ENCODE measurements around the gene GPNMB. TPM values are rescaled to one million over a fixed set of nuclear protein-coding genes. Genes with fewer than 3 reads are reported as not detected.

Gene GPNMB
- total RNA-seq, 2 experiments from 2014 or later: 0.42 to 0.66 TPM

DNA sequence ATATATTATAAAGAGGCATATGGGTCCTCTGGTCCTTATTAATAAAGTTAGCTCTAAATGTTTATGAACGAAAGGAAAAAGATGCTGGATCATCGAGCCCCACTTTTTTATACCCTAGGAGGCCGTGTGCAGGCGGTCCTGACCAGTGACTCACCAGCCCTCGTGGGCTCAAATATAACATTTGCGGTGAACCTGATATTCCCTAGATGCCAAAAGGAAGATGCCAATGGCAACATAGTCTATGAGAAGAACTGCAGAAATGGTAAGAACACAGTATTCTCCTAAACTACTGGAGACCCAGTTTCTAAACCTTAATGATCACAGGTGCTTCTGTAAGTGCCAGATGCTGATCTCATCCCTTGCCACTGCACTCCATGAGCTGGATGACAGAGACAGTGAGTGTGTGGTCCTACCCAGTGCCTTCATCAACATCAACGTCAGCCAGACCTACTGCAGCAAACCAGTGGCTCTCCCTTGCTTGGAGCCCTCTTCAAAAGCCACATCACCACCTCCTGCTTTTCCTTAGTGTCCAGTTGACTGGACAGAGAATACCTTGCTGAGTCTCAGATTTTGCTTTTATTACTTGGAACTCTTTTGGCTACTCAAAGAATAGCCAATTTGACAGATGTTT, 7.6 kb downstream of the GPNMB start:
- H3K36me3 Mint-ChIP-seq (ENCODE audit: low read depth): no peaks in the 10 kb centered on the region
- H3K4me1 Mint-ChIP-seq: no peaks in the 10 kb centered on the region
- intact Hi-C loops (cut with DNase I, micrococcal nuclease): no loop called here
- no peak for ATAC-seq
- POLR2A ChIA-PET: no interaction called here
- CTCF ChIA-PET: interaction anchor here (1.0 to 2.4 kb wide), 3 partner anchors 10 to 19 kb away, joined by 3 to 9 read pairs (median 9); no protein-coding TSS in a partner anchor
- no peak overlapping the region for H3K4me3 Mint-ChIP-seq
- peaks cover 2% of the 10 kb centered on the region for H3K9me3 Mint-ChIP-seq (ENCODE audit: low read depth)
- DNase-seq: no peak
- no peak overlapping the region for H3K27ac Mint-ChIP-seq
- peaks cover 45% of the 10 kb centered on the region for H3K27me3 Mint-ChIP-seq

GRCh38 chr7:23256731-23257130, 10.2 kb downstream of the GPNMB start:
- no peaks in the 10 kb centered on the region for H3K36me3 Mint-ChIP-seq (ENCODE audit: low read depth)
- intact Hi-C loops (cut with DNase I, micrococcal nuclease): no loop called here
- no peak for ATAC-seq
- no peak overlapping the region for H3K27ac Mint-ChIP-seq
- no peaks in the 10 kb centered on the region for H3K9me3 Mint-ChIP-seq (ENCODE audit: low read depth)
- no peak for DNase-seq
- H3K4me3 Mint-ChIP-seq: no peak overlapping the region
- ChIA-PET POLR2A (no interaction called here), CTCF (interaction anchor here (0.8 to 8.5 kb wide), 3 partner anchors 16 to 234 kb away, joined by 3 to 111 read pairs (median 3); no protein-coding TSS in a partner anchor)
- no peaks in the 10 kb centered on the region for H3K4me1 Mint-ChIP-seq
- peaks cover 23% of the 10 kb centered on the region for H3K27me3 Mint-ChIP-seq

GRCh38 chr7:23260371-23260770, 13.8 kb downstream of the GPNMB start:
- Mint-ChIP-seq H3K27ac (no peak overlapping the region), H3K36me3 (ENCODE audit: low read depth) (no peaks in the 10 kb centered on the region), H3K9me3 (ENCODE audit: low read depth) (no peaks in the 10 kb centered on the region), H3K27me3 (peaks cover 10% of the 10 kb centered on the region), H3K4me1 (peaks cover 4% of the 10 kb centered on the region), H3K4me3 (no peak overlapping the region)
- no peak for DNase-seq
- CTCF ChIA-PET: interaction anchor here (0.6 to 8.5 kb wide), 8 partner anchors 8 to 303 kb away, joined by 3 to 111 read pairs (median 4); no protein-coding TSS in a partner anchor
- POLR2A ChIA-PET: no interaction called here
- no peak for ATAC-seq
- intact Hi-C loops (cut with DNase I, micrococcal nuclease): no loop called here

- ChIA-PET CTCF (interaction anchor here (0.5 to 8.5 kb wide), 15 partner anchors 11 to 441 kb away, joined by 3 to 111 read pairs (median 4); no protein-coding TSS in a partner anchor), POLR2A (no interaction called here)
- intact Hi-C loops (cut with DNase I, micrococcal nuclease): loop anchor here in 1 of 2 experiments (2.0 kb wide), 1 partner anchor 451 kb away; no protein-coding TSS in a partner anchor
- H3K27ac Mint-ChIP-seq: no peak overlapping the region
- peak; percentile 95 for ATAC-seq
- H3K9me3 Mint-ChIP-seq (ENCODE audit: low read depth): no peaks in the 10 kb centered on the region
- H3K36me3 Mint-ChIP-seq (ENCODE audit: low read depth): no peaks in the 10 kb centered on the region
- DNase-seq: peak; percentile 81
- peaks cover 9% of the 10 kb centered on the region for H3K27me3 Mint-ChIP-seq
- peaks cover 4% of the 10 kb centered on the region for H3K4me1 Mint-ChIP-seq
- H3K4me3 Mint-ChIP-seq: no peak overlapping the region
Measured at GRCh38 chr7:23261843-23262452, 15.4 kb downstream of the GPNMB start.

GRCh38 chr7:23264916-23265458, 18.4 kb downstream of the GPNMB start:
- ATAC-seq (peak; percentile 65), DNase-seq (peak; percentile 33)
- H3K4me1 Mint-ChIP-seq: peaks cover 4% of the 10 kb centered on the region
- intact Hi-C loops (cut with DNase I, micrococcal nuclease): no loop called here
- CTCF ChIA-PET: interaction anchor here (0.7 to 8.5 kb wide), 6 partner anchors 7 to 264 kb away, joined by 3 to 111 read pairs (median 4); no protein-coding TSS in a partner anchor
- H3K9me3 Mint-ChIP-seq (ENCODE audit: low read depth): no peaks in the 10 kb centered on the region
- POLR2A ChIA-PET: no interaction called here
- peaks cover 2% of the 10 kb centered on the region for H3K27me3 Mint-ChIP-seq
- H3K36me3 Mint-ChIP-seq (ENCODE audit: low read depth): no peaks in the 10 kb centered on the region
- H3K4me3 Mint-ChIP-seq: no peak overlapping the region
- no peak overlapping the region for H3K27ac Mint-ChIP-seq

DNA sequence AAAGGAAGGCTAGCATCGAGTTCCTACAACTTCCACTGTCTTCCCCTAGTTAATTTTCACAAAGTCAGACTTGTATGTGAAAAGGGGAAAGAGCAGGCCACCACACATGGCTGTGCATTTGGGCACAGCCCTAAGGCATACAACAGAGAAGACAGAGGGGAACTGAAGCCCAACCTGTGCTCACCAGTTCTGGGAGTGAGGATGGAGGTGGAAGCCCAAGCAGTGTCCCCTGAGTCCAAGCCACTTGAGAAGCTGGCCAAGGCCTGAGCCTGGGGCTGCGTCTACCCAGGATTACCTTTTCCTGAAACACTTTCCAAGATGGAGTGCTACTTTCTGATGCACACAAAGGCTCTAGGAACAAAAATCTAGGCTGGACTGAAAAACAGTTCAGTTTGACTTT, 20.3 kb downstream of the GPNMB start:
- Mint-ChIP-seq H3K4me3 (no peak overlapping the region), H3K36me3 (ENCODE audit: low read depth) (no peaks in the 10 kb centered on the region), H3K9me3 (ENCODE audit: low read depth) (no peaks in the 10 kb centered on the region), H3K27ac (no peak overlapping the region), H3K4me1 (peaks cover 4% of the 10 kb centered on the region), H3K27me3 (peaks cover 2% of the 10 kb centered on the region)
- ChIA-PET POLR2A (no interaction called here), CTCF (interaction anchor here (0.7 to 0.8 kb wide), 2 partner anchors 91 to 249 kb away, joined by 3 to 6 read pairs; no protein-coding TSS in a partner anchor)
- ATAC-seq (no peak), DNase-seq (no peak)
- intact Hi-C loops (cut with DNase I, micrococcal nuclease): no loop called here

GRCh38 chr7:23267357-23267756, 20.8 kb downstream of the GPNMB start:
- intact Hi-C loops (cut with DNase I, micrococcal nuclease): no loop called here
- H3K9me3 Mint-ChIP-seq (ENCODE audit: low read depth): no peaks in the 10 kb centered on the region
- POLR2A ChIA-PET: no interaction called here
- H3K36me3 Mint-ChIP-seq (ENCODE audit: low read depth): no peaks in the 10 kb centered on the region
- no peak overlapping the region for H3K27ac Mint-ChIP-seq
- no peak overlapping the region for H3K4me3 Mint-ChIP-seq
- peaks cover 4% of the 10 kb centered on the region for H3K4me1 Mint-ChIP-seq
- CTCF ChIA-PET: interaction anchor here (0.7 to 1.3 kb wide), 3 partner anchors 8 to 249 kb away, joined by 3 to 6 read pairs (median 4); no protein-coding TSS in a partner anchor
- DNase-seq (no peak), ATAC-seq (no peak)
- peaks cover 4% of the 10 kb centered on the region for H3K27me3 Mint-ChIP-seq

- no peak for ATAC-seq
- H3K27me3 Mint-ChIP-seq: peaks cover 4% of the 10 kb centered on the region
- intact Hi-C loops (cut with DNase I, micrococcal nuclease): no loop called here
- H3K9me3 Mint-ChIP-seq (ENCODE audit: low read depth): no peaks in the 10 kb centered on the region
- no peaks in the 10 kb centered on the region for H3K36me3 Mint-ChIP-seq (ENCODE audit: low read depth)
- no peak overlapping the region for H3K4me3 Mint-ChIP-seq
- DNase-seq: no peak
- no peak overlapping the region for H3K27ac Mint-ChIP-seq
- CTCF ChIA-PET: interaction anchor here (0.5 to 1.3 kb wide), 3 partner anchors 8 to 162 kb away, joined by 3 to 5 read pairs (median 4); no protein-coding TSS in a partner anchor
- POLR2A ChIA-PET: no interaction called here
- peaks cover 7% of the 10 kb centered on the region for H3K4me1 Mint-ChIP-seq
Measured at GRCh38 chr7:23268167-23268566, 21.6 kb downstream of the GPNMB start.

- H3K27ac Mint-ChIP-seq: no peak overlapping the region
- no peaks in the 10 kb centered on the region for H3K9me3 Mint-ChIP-seq (ENCODE audit: low read depth)
- H3K4me3 Mint-ChIP-seq: no peak overlapping the region
- H3K27me3 Mint-ChIP-seq: peaks cover 4% of the 10 kb centered on the region
- ChIA-PET POLR2A (no interaction called here), CTCF (interaction anchor here (0.5 to 1.3 kb wide), 5 partner anchors 9 to 163 kb away, joined by 3 to 5 read pairs (median 3); no protein-coding TSS in a partner anchor)
- intact Hi-C loops (cut with DNase I, micrococcal nuclease): no loop called here
- no peaks in the 10 kb centered on the region for H3K36me3 Mint-ChIP-seq (ENCODE audit: low read depth)
- no peak for DNase-seq
- no peak for ATAC-seq
- peaks cover 12% of the 10 kb centered on the region for H3K4me1 Mint-ChIP-seq
Measured at GRCh38 chr7:23268746-23269145, 22.2 kb downstream of the GPNMB start.

DNA sequence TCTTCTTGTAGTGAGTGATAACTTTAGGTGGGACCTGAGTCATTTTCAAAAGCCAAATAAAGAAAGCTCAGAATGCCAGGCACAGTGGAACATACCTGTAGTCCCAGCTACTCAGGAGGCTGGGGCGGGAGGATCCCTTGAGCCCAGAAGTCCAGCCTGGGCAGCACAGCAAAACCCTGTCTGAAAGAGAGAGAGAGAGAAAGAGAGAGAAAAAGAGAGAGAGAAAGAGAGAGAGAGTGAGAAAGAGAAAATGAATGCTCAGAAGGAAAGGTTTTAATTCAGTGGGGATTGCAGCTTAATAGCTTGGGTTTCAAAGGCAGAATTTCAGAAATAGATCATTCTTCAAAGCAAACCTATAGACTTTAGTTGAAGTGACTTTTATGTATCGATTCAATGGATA, 25.7 kb downstream of the GPNMB start:
- ChIA-PET POLR2A (no interaction called here), CTCF (interaction anchor here (0.6 to 6.0 kb wide), 40 partner anchors 11 to 441 kb away, joined by 3 to 111 read pairs (median 6); no protein-coding TSS in a partner anchor)
- no peak for DNase-seq
- Mint-ChIP-seq H3K4me3 (no peak overlapping the region), H3K4me1 (peaks cover 8% of the 10 kb centered on the region), H3K27ac (no peak overlapping the region), H3K9me3 (ENCODE audit: low read depth) (no peaks in the 10 kb centered on the region), H3K36me3 (ENCODE audit: low read depth) (no peaks in the 10 kb centered on the region), H3K27me3 (peaks cover 4% of the 10 kb centered on the region)
- no peak for ATAC-seq
- intact Hi-C loops (cut with DNase I, micrococcal nuclease): loop anchor here (2.0 to 5.0 kb wide), 4 partner anchors 27 to 260 kb away; partner anchors contain the start of genes MALSU1 (in 2 of the 2) and TRA2A (in 1 of the 2)

DNA sequence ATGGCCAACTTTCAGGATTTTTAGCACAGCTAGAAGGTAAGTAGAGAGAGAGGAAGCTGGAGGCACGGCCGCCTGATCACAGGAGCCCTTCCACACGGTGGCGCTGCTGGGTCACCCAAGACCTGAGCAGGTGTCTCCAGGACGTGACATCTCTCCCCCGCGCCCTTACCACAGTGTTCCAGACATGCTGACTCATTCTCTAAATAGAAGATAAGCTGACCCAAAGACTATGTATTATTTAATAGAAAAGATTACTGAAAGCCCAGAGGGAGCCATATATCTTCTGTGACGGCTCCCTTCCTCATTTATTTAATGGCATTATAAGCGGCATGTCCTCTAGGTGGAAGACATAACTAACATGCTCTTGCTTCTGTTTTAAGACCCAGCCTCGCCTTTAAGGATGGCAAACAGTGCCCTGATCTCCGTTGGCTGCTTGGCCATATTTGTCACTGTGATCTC, 26.6 kb downstream of the GPNMB start:
- Mint-ChIP-seq H3K4me3 (peak overlapping the region; percentile 59), H3K4me1 (peaks cover 8% of the 10 kb centered on the region), H3K27me3 (peaks cover 4% of the 10 kb centered on the region), H3K27ac (peak overlapping the region; percentile 58), H3K9me3 (ENCODE audit: low read depth) (no peaks in the 10 kb centered on the region), H3K36me3 (ENCODE audit: low read depth) (no peaks in the 10 kb centered on the region)
- intact Hi-C loops (cut with DNase I, micrococcal nuclease): loop anchor here (1.0 to 5.0 kb wide), 9 partner anchors 26 to 439 kb away; partner anchors contain the start of genes MALSU1 (in 2 of the 2) and TRA2A (in 1 of the 2)
- ChIA-PET POLR2A (interaction anchor here (0.6 kb wide), 1 partner anchor 265 kb away, joined by 5 read pairs; no protein-coding TSS in a partner anchor), CTCF (interaction anchor here (0.5 to 6.0 kb wide), 64 partner anchors 11 to 458 kb away, joined by 3 to 111 read pairs (median 4); no protein-coding TSS in a partner anchor)
- ATAC-seq (peak; percentile 97), DNase-seq (peak; percentile 96)

Data from activated CD4-positive, alpha-beta T cell treated with anti-CD3 and anti-CD28 coated beads for 36 hours (primary cell).